Prostate gland (tissue), 2 donors: ENCODE results near the gene CHRNB4. TPM values are rescaled to one million over a fixed set of nuclear protein-coding genes. Genes with fewer than 3 reads are reported as not detected.

Source experiments
- DNase-seq: peaks from one replicate; pipeline ENCODE4 v3.0.0-alpha.2; 2019; ENCODE audit warnings: low spot score
- H3K27ac ChIP-seq, 2 donors: fragments of 200-600 bp; sonication (generic); 2 replicates each; pipeline ENCODE4 v1.5.1; 2017 to 2019
- H3K27me3 ChIP-seq: fragments of 200-600 bp; sonication (generic); replicated peaks from 2 replicates; pipeline ENCODE4 v1.5.1; 2019; ENCODE audit not compliant: insufficient read depth
- H3K36me3 ChIP-seq, 2 donors: fragments of 200-600 bp; sonication (generic); 1 replicate in 1 of 2; 2 replicates in 1 of 2; pipeline versions ENCODE4 v1.5.1 to v1.8.1; 2017 to 2019
- H3K4me1 ChIP-seq: fragments of 200-600 bp; sonication (generic); replicated peaks from 2 replicates; pipeline ENCODE4 v1.5.1; 2019
- H3K4me3 ChIP-seq, 2 donors: fragments of 200-600 bp; sonication (generic); 2 replicates each; pipeline ENCODE4 v1.5.1; 2017 to 2019
- H3K9me3 ChIP-seq: fragments of 200-600 bp; sonication (generic); 2 replicates; pipeline ENCODE4 v1.5.1; 2017
- POLR2A ChIP-seq: fragments of 450-650 bp; IDR thresholded peaks from one replicate; pipeline ENCODE4 v1.6.1; 2016; ENCODE audit warnings: antibody characterized with exemption, mild to moderate bottlenecking
- POLR2AphosphoS5 ChIP-seq: sonication (generic); formaldehyde crosslinking; IDR thresholded peaks from one replicate; pipeline ENCODE4 v1.6.1; 2017; ENCODE audit warnings: antibody characterized with exemption
- WGBS: methylation state at CpG from one replicate; pipeline ENCODE4 v1.1.5; 2018; 5-methylcytosine and 5-hydroxymethylcytosine counted together
- intact Hi-C: fragments of 100-400 bp; cut with DNase I; formaldehyde crosslinking; loops from one replicate; pipeline ENCODE4 v1.14.2; 2022
- total RNA-seq, 2 donors: library from RNA; depleted of rRNA; stranded (reverse); fragments of >200 nt; gene quantifications; one replicate each; pipeline ENCODE4 v1.1.0, GENCODE V29; 2016
- TF ChIP-seq, protein P1 (sequence below), 4 experiments: fragments of 200-600 bp in 2 of 4; fragments of 450-650 bp in 2 of 4; sonication (generic) in 2 of 4; IDR thresholded peaks; 1 replicate in 3 of 4; 2 replicates in 1 of 4; pipeline ENCODE4 v1.5.1; 2016 to 2019; ENCODE audit warnings: antibody characterized with exemption in 4 of 4, mild to moderate bottlenecking in 2 of 4, moderate library complexity in 2 of 4

The CHRNB4 gene
- total RNA-seq, 2 donors from 2014 or later: 3.0 TPM; not detected in 1

DNA sequence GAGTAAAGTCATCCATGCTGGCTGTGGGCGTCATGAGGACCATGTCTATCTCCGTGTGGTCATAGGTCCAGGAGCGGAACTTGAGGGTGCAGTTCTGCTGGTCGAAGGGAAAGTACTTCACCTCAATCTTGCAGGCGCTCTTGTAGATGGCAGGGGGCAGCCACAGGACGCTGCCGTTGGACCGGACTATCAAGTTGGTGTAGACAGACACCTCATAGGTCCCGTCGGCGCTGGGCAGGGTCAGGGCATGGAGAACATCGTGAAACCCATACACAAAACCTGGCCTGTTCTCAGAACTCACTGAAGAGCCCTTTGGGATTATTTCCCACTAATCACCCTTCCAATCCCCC lies 11.3 kb downstream of the CHRNB4 start:
- intact Hi-C loops: no loop called here
- 95% methylated on average over 12 of the region's 12 CpGs for WGBS
- Histone ChIP-seq H3K36me3 (no peaks in the 10 kb centered on the region), H3K9me3 (no peaks in the 10 kb centered on the region), H3K4me1 (no peaks in the 10 kb centered on the region), H3K27me3 (no peaks in the 10 kb centered on the region), H3K27ac (no peak overlapping the region), H3K4me3 (no peak overlapping the region)
- TF ChIP-seq POLR2AphosphoS5 (no peak), POLR2A (no peak)
- TF ChIP-seq, protein P1, sequence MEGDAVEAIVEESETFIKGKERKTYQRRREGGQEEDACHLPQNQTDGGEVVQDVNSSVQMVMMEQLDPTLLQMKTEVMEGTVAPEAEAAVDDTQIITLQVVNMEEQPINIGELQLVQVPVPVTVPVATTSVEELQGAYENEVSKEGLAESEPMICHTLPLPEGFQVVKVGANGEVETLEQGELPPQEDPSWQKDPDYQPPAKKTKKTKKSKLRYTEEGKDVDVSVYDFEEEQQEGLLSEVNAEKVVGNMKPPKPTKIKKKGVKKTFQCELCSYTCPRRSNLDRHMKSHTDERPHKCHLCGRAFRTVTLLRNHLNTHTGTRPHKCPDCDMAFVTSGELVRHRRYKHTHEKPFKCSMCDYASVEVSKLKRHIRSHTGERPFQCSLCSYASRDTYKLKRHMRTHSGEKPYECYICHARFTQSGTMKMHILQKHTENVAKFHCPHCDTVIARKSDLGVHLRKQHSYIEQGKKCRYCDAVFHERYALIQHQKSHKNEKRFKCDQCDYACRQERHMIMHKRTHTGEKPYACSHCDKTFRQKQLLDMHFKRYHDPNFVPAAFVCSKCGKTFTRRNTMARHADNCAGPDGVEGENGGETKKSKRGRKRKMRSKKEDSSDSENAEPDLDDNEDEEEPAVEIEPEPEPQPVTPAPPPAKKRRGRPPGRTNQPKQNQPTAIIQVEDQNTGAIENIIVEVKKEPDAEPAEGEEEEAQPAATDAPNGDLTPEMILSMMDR (IDR thresholded peaks at IDR 0.05): no peak
- no peak for DNase-seq

DNA sequence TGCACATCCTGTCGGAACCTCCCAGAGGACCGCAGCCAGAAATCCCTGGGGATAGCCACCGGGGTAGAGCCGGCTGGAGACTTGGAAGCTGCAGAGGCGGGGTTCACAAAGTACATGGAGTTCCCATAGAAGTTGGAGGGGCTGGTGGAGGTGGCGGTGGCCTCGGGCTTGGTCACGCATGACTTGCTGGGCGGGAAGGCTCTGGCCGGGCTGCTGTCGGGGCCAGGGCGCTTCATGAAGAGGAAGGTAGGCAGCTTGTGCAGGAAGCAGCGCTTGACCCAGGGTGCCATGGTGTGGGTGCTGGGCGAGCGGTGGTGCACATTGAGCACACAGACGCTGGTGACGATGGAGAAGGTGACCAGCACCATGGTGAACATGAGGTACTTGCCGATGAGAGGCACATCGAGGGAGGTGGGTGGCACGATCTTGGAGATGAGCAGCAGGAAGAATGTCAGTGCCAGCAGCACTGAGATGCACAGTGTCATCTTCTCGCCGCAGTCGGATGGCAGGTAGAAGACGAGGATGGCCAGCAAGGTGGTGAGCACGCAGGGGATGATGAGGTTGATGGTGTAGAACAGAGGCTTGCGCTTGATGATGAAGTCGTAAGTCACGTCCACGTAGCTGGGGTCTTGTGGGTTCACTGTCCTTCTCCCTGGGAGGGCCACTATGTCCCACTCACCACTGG lies 11.8 kb downstream of the CHRNB4 start:
- Histone ChIP-seq H3K27ac (no peak overlapping the region), H3K36me3 (no peaks in the 10 kb centered on the region), H3K4me1 (no peaks in the 10 kb centered on the region), H3K9me3 (no peaks in the 10 kb centered on the region), H3K27me3 (no peaks in the 10 kb centered on the region), H3K4me3 (no peak overlapping the region)
- TF ChIP-seq POLR2AphosphoS5 (no peak), POLR2A (no peak)
- TF ChIP-seq, protein P1 (IDR thresholded peaks at IDR 0.05): no peak
- intact Hi-C loops: no loop called here
- DNase-seq: no peak
- WGBS: 89% methylated on average over 29 of the region's 29 CpGs

- Histone ChIP-seq H3K9me3 (no peaks in the 10 kb centered on the region), H3K36me3 (no peaks in the 10 kb centered on the region), H3K27me3 (no peaks in the 10 kb centered on the region), H3K27ac (no peak overlapping the region), H3K4me1 (no peaks in the 10 kb centered on the region), H3K4me3 (no peak overlapping the region)
- 49% methylated on average over 6 of the region's 6 CpGs for WGBS
- DNase-seq: no peak
- no peak for TF ChIP-seq POLR2A
- TF ChIP-seq, protein P1 (IDR thresholded peaks at IDR 0.05): no peak
- TF ChIP-seq POLR2AphosphoS5: no peak
- intact Hi-C loops: no loop called here
Observed at GRCh38 chr15:78628227-78628626, 12.8 kb downstream of the CHRNB4 start.

DNA sequence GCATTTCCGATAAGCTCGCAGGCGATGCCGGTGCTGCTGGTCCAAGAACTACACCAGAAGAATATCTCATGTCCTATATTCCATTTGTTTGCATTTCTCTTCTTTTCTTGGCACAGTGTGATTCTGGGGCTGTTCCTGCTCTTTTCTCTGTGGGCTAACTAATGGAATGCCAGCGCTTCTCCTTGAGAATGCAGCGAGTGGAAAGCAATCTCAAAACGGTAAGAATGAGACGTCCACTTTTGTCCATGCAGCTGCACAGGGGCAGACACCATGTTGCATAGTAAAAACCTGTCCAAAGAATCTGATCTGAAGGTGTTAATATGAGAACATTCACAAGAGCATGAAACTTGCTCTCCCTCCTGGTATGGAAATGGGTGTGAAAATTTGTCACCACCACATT lies 13.7 kb downstream of the CHRNB4 start:
- WGBS: 58% methylated on average over 8 of the region's 8 CpGs
- no peak overlapping the region for H3K27ac ChIP-seq
- no peak for TF ChIP-seq POLR2A
- TF ChIP-seq POLR2AphosphoS5: no peak
- TF ChIP-seq, protein P1 (IDR thresholded peaks at IDR 0.05): no peak
- H3K4me1 ChIP-seq: no peaks in the 10 kb centered on the region
- DNase-seq: no peak
- intact Hi-C loops: no loop called here
- no peaks in the 10 kb centered on the region for H3K36me3 ChIP-seq
- no peaks in the 10 kb centered on the region for H3K9me3 ChIP-seq
- H3K27me3 ChIP-seq: no peaks in the 10 kb centered on the region
- H3K4me3 ChIP-seq: no peak overlapping the region

- no peaks in the 10 kb centered on the region for H3K4me1 ChIP-seq
- no peaks in the 10 kb centered on the region for H3K36me3 ChIP-seq
- H3K27ac ChIP-seq: no peak overlapping the region
- intact Hi-C loops: no loop called here
- DNase-seq: no peak
- no peaks in the 10 kb centered on the region for H3K9me3 ChIP-seq
- no peak for TF ChIP-seq POLR2A
- WGBS: 86% methylated on average over 6 of the region's 6 CpGs
- H3K27me3 ChIP-seq: no peaks in the 10 kb centered on the region
- no peak overlapping the region for H3K4me3 ChIP-seq
Observed at GRCh38 chr15:78626381-78626995, 14.5 kb downstream of the CHRNB4 start.
